Measurements from ENCODE around the gene LGALS4. TPM values are rescaled to one million over a fixed set of nuclear protein-coding genes. Genes with fewer than 3 reads are reported as not detected.
A peak's percentile ranks its signal among the peaks of the same experiment; 100 is the strongest.

The LGALS4 gene
- polyA plus RNA-seq, 1 of the 3 experiments (the other 2 are of a cell fraction): 0.21 TPM

- Histone ChIP-seq H3K27ac (ENCODE audit: low read depth in 2 of 2, low read length in 1 of 2) (peak overlapping the region; percentile 68 to 82), H2AFZ (ENCODE audit: low read depth) (no peak overlapping the region), H3K27me3 (ENCODE audit: insufficient read depth) (no peaks in the 10 kb centered on the region), H3K4me1 (ENCODE audit: control insufficient read depth in 1 of 2, insufficient read depth in 2 of 2, low read depth in 1 of 2, low read length in 1 of 2) (peaks cover 33 to 68% of the 10 kb centered on the region in 2 experiments; a peak in 3 of 4 replicates), H3F3A (replicated peaks; ENCODE audit: insufficient read depth) (peaks cover 73% of the 10 kb centered on the region), H3K79me2 (ENCODE audit: insufficient read depth) (peaks cover 25% of the 10 kb centered on the region), H3K9me3 (no peaks in the 10 kb centered on the region), H3K9me2 (no peaks in the 10 kb centered on the region), H3K4me2 (peak overlapping the region; percentile 21; the same call in 1 of the 2 replicates), H4K20me1 (ENCODE audit: insufficient read depth) (peaks cover 34% of the 10 kb centered on the region), H3K4me3 (ENCODE audit: low read depth in 2 of 2, low read length in 1 of 2) (no peak overlapping the region), H3K9ac (peak overlapping the region; percentile 0; the same call in 1 of the 2 replicates), H3K36me3 (replicated peaks in 1 of 2; ENCODE audit: control insufficient read depth in 1 of 2, insufficient read depth in 2 of 2, low read length in 1 of 2) (peaks cover 36 to 46% of the 10 kb centered on the region in 2 experiments)
- no peak for DNase-seq
- ChIA-PET CTCF (no interaction called here), POLR2A (no interaction called here)
- no peak for TF ChIP-seq SIN3A (IDR thresholded peaks at IDR 0.05; ENCODE audit: borderline replicate concordance, low read depth, low read length)
- no peak for TF ChIP-seq YY1 (IDR thresholded peaks at IDR 0.05; ENCODE audit: low read depth)
- TF ChIP-seq TEAD4 (IDR thresholded peaks at IDR 0.05; ENCODE audit: borderline replicate concordance, insufficient read depth): no peak
- no peak for TF ChIP-seq MXI1 (IDR thresholded peaks at IDR 0.05; ENCODE audit: low read depth, low read length)
- TF ChIP-seq MEF2A (IDR thresholded peaks at IDR 0.05; ENCODE audit: borderline replicate concordance, low read depth): no peak
- no peak for TF ChIP-seq EZH2phosphoT487 (IDR thresholded peaks at IDR 0.05; ENCODE audit: borderline replicate concordance, low read depth)
- TF ChIP-seq GATA2 (CRISPR knock-in tag; IDR thresholded peaks at IDR 0.05): no peak
- no peak for TF ChIP-seq IRF3 (IDR thresholded peaks at IDR 0.05; ENCODE audit: low read depth, low read length)
- TF ChIP-seq, protein P1, sequence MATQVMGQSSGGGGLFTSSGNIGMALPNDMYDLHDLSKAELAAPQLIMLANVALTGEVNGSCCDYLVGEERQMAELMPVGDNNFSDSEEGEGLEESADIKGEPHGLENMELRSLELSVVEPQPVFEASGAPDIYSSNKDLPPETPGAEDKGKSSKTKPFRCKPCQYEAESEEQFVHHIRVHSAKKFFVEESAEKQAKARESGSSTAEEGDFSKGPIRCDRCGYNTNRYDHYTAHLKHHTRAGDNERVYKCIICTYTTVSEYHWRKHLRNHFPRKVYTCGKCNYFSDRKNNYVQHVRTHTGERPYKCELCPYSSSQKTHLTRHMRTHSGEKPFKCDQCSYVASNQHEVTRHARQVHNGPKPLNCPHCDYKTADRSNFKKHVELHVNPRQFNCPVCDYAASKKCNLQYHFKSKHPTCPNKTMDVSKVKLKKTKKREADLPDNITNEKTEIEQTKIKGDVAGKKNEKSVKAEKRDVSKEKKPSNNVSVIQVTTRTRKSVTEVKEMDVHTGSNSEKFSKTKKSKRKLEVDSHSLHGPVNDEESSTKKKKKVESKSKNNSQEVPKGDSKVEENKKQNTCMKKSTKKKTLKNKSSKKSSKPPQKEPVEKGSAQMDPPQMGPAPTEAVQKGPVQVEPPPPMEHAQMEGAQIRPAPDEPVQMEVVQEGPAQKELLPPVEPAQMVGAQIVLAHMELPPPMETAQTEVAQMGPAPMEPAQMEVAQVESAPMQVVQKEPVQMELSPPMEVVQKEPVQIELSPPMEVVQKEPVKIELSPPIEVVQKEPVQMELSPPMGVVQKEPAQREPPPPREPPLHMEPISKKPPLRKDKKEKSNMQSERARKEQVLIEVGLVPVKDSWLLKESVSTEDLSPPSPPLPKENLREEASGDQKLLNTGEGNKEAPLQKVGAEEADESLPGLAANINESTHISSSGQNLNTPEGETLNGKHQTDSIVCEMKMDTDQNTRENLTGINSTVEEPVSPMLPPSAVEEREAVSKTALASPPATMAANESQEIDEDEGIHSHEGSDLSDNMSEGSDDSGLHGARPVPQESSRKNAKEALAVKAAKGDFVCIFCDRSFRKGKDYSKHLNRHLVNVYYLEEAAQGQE (IDR thresholded peaks at IDR 0.05; ENCODE audit: low read depth, low read length): no peak
- TF ChIP-seq, protein P2, sequence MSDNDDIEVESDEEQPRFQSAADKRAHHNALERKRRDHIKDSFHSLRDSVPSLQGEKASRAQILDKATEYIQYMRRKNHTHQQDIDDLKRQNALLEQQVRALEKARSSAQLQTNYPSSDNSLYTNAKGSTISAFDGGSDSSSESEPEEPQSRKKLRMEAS (IDR thresholded peaks at IDR 0.05; ENCODE audit: low read depth): no peak
- no peak for TF ChIP-seq RXRA (IDR thresholded peaks at IDR 0.05; ENCODE audit: borderline replicate concordance, low read depth)
- no peak for TF ChIP-seq NFIC (IDR thresholded peaks at IDR 0.05; ENCODE audit: borderline replicate concordance)
- TF ChIP-seq FOSL2 (IDR thresholded peaks at IDR 0.05; ENCODE audit: borderline replicate concordance, low read depth): no peak
- no peak for TF ChIP-seq FOXM1 (IDR thresholded peaks at IDR 0.05; ENCODE audit: low read depth)
- 81% methylated on average over 8 of the region's 8 CpGs for WGBS (ENCODE audit: low lambda C conversion rate)
Observed at GRCh38 chr19:38836159-38836982, 23.6 kb upstream of the LGALS4 start.
